Daoy (cell line): Measurements from ENCODE around the gene RRBP1. TPM values are rescaled to one million over a fixed set of nuclear protein-coding genes. Genes with fewer than 3 reads are reported as not detected.

ENCODE experiments used
- DNase-seq: peaks from one replicate; pipeline ENCODE4 v3.0.0-alpha.2; 2015; ENCODE audit warnings: low read depth
- total RNA-seq: library from RNA; depleted of rRNA; stranded (reverse); fragments of >200 nt; shearing (Covaris generic); gene quantifications from 2 replicates; pipeline ENCODE4 v1.2.3, GENCODE V29; 2014

The RRBP1 gene
- total RNA-seq, 1 experiment from 2014 or later = 93.3 TPM

- peak; percentile 76 for DNase-seq
These were observed 961 bp downstream of the RRBP1 start for GRCh38 chr20:17680836-17681725.

- DNase-seq = peak; percentile 40
These were observed 1.9 kb downstream of the RRBP1 start for GRCh38 chr20:17679941-17680835.

- no peak for DNase-seq
These were observed 3.2 kb downstream of the RRBP1 start for GRCh38 chr20:17678886-17679285.

- no peak for DNase-seq
These were observed 3.7 kb downstream of the RRBP1 start for GRCh38 chr20:17678295-17678694.

- no peak for DNase-seq
These were observed 5.1 kb downstream of the RRBP1 start for GRCh38 chr20:17676942-17677341.

- no peak for DNase-seq
These were observed 5.7 kb downstream of the RRBP1 start for GRCh38 chr20:17676378-17676759.

GRCh38 chr20:17675519-17676377 is 6.3 kb downstream of the RRBP1 start:
- no peak for DNase-seq

- no peak for DNase-seq
These were observed 7.1 kb downstream of the RRBP1 start for GRCh38 chr20:17674722-17675518.

- DNase-seq = no peak
These were observed 9.0 kb downstream of the RRBP1 start for GRCh38 chr20:17673084-17673483.

GRCh38 chr20:17671565-17671964 is 10.5 kb downstream of the RRBP1 start:
- no peak for DNase-seq

- no peak for DNase-seq
These were observed 11.0 kb downstream of the RRBP1 start for GRCh38 chr20:17671011-17671410.

GRCh38 chr20:17669306-17669931 is 12.6 kb downstream of the RRBP1 start:
- DNase-seq = no peak

GRCh38 chr20:17668432-17668831 is 13.6 kb downstream of the RRBP1 start:
- DNase-seq = no peak

GRCh38 chr20:17667445-17667844 is 14.6 kb downstream of the RRBP1 start:
- no peak for DNase-seq

GRCh38 chr20:17666481-17666880 is 15.6 kb downstream of the RRBP1 start:
- no peak for DNase-seq

- no peak for DNase-seq
These were observed 16.3 kb downstream of the RRBP1 start for GRCh38 chr20:17665756-17666155.

- peak; percentile 10 for DNase-seq
These were observed 17.9 kb downstream of the RRBP1 start for GRCh38 chr20:17664025-17664633.

- no peak for DNase-seq
These were observed 18.6 kb downstream of the RRBP1 start for GRCh38 chr20:17663486-17663885.

GRCh38 chr20:17663040-17663399 is 19.0 kb downstream of the RRBP1 start:
- DNase-seq = no peak
